ENCODE measurements around the gene LRBA. TPM values are rescaled to one million over a fixed set of nuclear protein-coding genes. Genes with fewer than 3 reads are reported as not detected.
A peak's percentile ranks its signal among the peaks of the same experiment; 100 is the strongest.

Gene LRBA
- total and polyA plus RNA-seq, 9 of the 15 experiments (the other 6 are each of a cell fraction or from before 2014, with no cell fraction given) = 24.2 to 88.7 (median 59.7) TPM

DNA sequence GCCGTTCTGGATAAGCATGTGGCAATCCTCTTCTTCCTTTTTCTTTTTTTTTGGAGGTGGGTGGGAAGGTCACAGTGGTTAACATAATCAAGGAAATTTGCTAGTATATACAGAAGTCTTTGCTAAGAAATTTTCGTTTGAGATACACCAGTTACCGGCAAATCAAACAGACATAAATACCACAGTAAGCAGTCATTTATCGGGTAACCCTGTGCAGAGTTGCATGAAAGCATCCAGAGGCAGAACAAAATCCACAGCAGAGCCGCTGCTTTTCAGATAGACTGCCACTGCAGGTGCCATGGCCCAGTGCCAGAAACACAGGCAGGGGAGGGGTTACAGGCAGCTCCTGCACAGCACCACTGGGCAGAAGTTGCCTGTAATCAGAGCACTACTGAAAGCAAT, 612.2 kb downstream of the LRBA start:
- POLR2A ChIA-PET = no interaction called here
- intact Hi-C loops (cut with micrococcal nuclease) = no loop called here
- DNase-seq (ENCODE audit: extremely low read depth in 1 of 4, low spot score in 3 of 4) = peak in 2 of 4 experiments; percentile 29 to 38

DNA sequence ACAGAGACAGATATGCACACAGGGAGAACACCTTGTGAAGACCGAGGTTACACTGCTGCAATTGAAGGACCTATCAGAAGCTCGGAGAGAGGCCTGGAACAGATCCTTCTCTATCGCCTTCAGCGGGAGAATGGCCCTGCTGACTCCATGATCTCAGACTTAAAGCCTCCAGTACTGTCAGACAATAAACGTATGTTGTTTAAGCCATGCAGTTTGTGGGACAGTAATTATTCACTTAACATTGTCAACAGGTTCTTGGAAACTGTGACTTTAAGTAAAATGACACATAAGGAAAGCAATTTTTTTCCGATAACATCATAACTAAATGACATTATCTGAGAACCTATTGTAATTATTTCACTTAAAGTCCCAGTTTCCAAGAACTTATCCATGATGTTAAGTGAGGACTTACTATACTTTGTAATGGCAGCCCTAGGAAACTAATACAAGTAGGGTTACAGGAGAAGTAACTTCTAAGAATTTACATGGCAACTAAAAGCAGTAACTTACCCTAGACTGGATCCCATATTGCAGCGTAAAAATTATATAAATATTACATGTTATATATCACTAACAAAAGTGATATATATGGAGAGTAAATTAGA, 613.9 kb downstream of the LRBA start:
- BruUV-seq (replicated peaks) = no TSS peak
- no peaks in the 10 kb centered on the region for H4K20me1 ChIP-seq (replicated peaks; ENCODE audit: control insufficient read depth, insufficient read depth, low read length)
- in situ Hi-C loops (cut with MboI) = no loop called here
- no peaks in the 10 kb centered on the region for H3K4me1 ChIP-seq (replicated peaks in 1 of 2; ENCODE audit: control insufficient read depth in 2 of 2, insufficient read depth in 2 of 2, low read length in 2 of 2)
- H3K4me3 ChIP-seq = no peak overlapping the region
- ChIA-PET POLR2A (no interaction called here), CTCF (ENCODE audit: low intra/inter-chr PET ratio) (no interaction called here)
- 81% methylated on average over 6 of the region's 7 CpGs for WGBS (ENCODE audit: insufficient coverage, low coverage, missing lambda C conversion rate)
- no peak overlapping the region for H2AFZ ChIP-seq (ENCODE audit: low read depth, low read length)
- H3K9ac ChIP-seq (ENCODE audit: insufficient read depth in 1 of 2, low read depth in 2 of 2, low read length in 2 of 2) = no peak overlapping the region
- H3K27ac ChIP-seq (ENCODE audit: extremely low read depth, low read depth, low read length) = no peak overlapping the region
- intact Hi-C loops (cut with micrococcal nuclease) = no loop called here
- no peaks in the 10 kb centered on the region for H3K79me2 ChIP-seq (ENCODE audit: control insufficient read depth, insufficient read depth, low read length)
- FAIRE-seq (no peak), ATAC-seq (no peak; the same call in 2 of the 3 replicates), DNase-seq (ENCODE audit: extremely low read depth in 1 of 4, low spot score in 3 of 4) (no peak)
- H3K4me2 ChIP-seq (ENCODE audit: insufficient read depth, low read length) = no peak overlapping the region
- no peaks in the 10 kb centered on the region for H3K36me3 ChIP-seq (ENCODE audit: control insufficient read depth, insufficient read depth, low read length)
- no peaks in the 10 kb centered on the region for H3K9me3 ChIP-seq (replicated peaks; ENCODE audit: control insufficient read depth, insufficient read depth, low read depth, low read length)
- no peaks in the 10 kb centered on the region for H3K9me1 ChIP-seq (ENCODE audit: control insufficient read depth, insufficient read depth, low read length)
- no peaks in the 10 kb centered on the region for H3K27me3 ChIP-seq (ENCODE audit: control insufficient read depth in 2 of 2, insufficient read depth in 2 of 2, low read length in 2 of 2)
- TF ChIP-seq TAL1 (IDR thresholded peaks at IDR 0.05) (no peak), ZNF239 (CRISPR knock-in tag; IDR thresholded peaks at IDR 0.05) (no peak), LEF1 (IDR thresholded peaks at IDR 0.05) (no peak), HDGF (IDR thresholded peaks at IDR 0.05) (no peak), ZNF780A (CRISPR knock-in tag; IDR thresholded peaks at IDR 0.05) (no peak), TCFL5 (CRISPR knock-in tag; conservative IDR thresholded peaks at IDR 0.05) (no peak), ZNF507 (tag; conservative IDR thresholded peaks at IDR 0.05) (no peak)
- TF ChIP-seq, protein P1, sequence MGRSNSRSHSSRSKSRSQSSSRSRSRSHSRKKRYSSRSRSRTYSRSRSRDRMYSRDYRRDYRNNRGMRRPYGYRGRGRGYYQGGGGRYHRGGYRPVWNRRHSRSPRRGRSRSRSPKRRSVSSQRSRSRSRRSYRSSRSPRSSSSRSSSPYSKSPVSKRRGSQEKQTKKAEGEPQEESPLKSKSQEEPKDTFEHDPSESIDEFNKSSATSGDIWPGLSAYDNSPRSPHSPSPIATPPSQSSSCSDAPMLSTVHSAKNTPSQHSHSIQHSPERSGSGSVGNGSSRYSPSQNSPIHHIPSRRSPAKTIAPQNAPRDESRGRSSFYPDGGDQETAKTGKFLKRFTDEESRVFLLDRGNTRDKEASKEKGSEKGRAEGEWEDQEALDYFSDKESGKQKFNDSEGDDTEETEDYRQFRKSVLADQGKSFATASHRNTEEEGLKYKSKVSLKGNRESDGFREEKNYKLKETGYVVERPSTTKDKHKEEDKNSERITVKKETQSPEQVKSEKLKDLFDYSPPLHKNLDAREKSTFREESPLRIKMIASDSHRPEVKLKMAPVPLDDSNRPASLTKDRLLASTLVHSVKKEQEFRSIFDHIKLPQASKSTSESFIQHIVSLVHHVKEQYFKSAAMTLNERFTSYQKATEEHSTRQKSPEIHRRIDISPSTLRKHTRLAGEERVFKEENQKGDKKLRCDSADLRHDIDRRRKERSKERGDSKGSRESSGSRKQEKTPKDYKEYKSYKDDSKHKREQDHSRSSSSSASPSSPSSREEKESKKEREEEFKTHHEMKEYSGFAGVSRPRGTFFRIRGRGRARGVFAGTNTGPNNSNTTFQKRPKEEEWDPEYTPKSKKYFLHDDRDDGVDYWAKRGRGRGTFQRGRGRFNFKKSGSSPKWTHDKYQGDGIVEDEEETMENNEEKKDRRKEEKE (IDR thresholded peaks at IDR 0.05; ENCODE audit: borderline replicate concordance in 1 of 2, control insufficient read depth in 1 of 2, low read depth in 2 of 2, low read length in 1 of 2) = no peak
- TF ChIP-seq, protein P2, sequence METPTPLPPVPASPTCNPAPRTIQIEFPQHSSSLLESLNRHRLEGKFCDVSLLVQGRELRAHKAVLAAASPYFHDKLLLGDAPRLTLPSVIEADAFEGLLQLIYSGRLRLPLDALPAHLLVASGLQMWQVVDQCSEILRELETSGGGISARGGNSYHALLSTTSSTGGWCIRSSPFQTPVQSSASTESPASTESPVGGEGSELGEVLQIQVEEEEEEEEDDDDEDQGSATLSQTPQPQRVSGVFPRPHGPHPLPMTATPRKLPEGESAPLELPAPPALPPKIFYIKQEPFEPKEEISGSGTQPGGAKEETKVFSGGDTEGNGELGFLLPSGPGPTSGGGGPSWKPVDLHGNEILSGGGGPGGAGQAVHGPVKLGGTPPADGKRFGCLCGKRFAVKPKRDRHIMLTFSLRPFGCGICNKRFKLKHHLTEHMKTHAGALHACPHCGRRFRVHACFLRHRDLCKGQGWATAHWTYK (CRISPR knock-in tag; IDR thresholded peaks at IDR 0.05) = no peak

More for the DNA sequence above, 612.2 kb downstream of the LRBA start:
- in situ Hi-C loops (cut with MboI) = no loop called here
- H3K27me3 ChIP-seq (ENCODE audit: control insufficient read depth in 2 of 2, insufficient read depth in 2 of 2, low read length in 2 of 2) = no peaks in the 10 kb centered on the region
- no peak overlapping the region for H3K9ac ChIP-seq (ENCODE audit: insufficient read depth in 1 of 2, low read depth in 2 of 2, low read length in 2 of 2)
- ATAC-seq = peak; percentile 84
- CTCF ChIA-PET (ENCODE audit: low intra/inter-chr PET ratio) = no interaction called here
- BruUV-seq (replicated peaks) = no TSS peak
- no peaks in the 10 kb centered on the region for H4K20me1 ChIP-seq (replicated peaks; ENCODE audit: control insufficient read depth, insufficient read depth, low read length)
- H3K4me3 ChIP-seq = no peak overlapping the region
- TF ChIP-seq NFIC (IDR thresholded peaks at IDR 0.05) = peak; percentile 92
- TF ChIP-seq BHLHE40 (IDR thresholded peaks at IDR 0.05; ENCODE audit: low read length) = 0 out of 2 replicates have a peak, but pooled peaks have one; percentile 20
- TF ChIP-seq, protein P3, sequence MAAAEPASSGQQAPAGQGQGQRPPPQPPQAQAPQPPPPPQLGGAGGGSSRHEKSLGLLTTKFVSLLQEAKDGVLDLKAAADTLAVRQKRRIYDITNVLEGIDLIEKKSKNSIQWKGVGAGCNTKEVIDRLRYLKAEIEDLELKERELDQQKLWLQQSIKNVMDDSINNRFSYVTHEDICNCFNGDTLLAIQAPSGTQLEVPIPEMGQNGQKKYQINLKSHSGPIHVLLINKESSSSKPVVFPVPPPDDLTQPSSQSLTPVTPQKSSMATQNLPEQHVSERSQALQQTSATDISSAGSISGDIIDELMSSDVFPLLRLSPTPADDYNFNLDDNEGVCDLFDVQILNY (CRISPR knock-in tag; IDR thresholded peaks at IDR 0.05) = no peak
- H3K9me1 ChIP-seq (ENCODE audit: control insufficient read depth, insufficient read depth, low read length) = no peaks in the 10 kb centered on the region
- 48% methylated on average over 5 of the region's 5 CpGs for WGBS (ENCODE audit: insufficient coverage, low coverage, missing lambda C conversion rate)
- H3K9me3 ChIP-seq (replicated peaks; ENCODE audit: control insufficient read depth, insufficient read depth, low read depth, low read length) = no peaks in the 10 kb centered on the region
- H3K4me2 ChIP-seq (ENCODE audit: insufficient read depth, low read length) = no peak overlapping the region
- H3K79me2 ChIP-seq (ENCODE audit: control insufficient read depth, insufficient read depth, low read length) = no peaks in the 10 kb centered on the region
- no peak overlapping the region for H2AFZ ChIP-seq (ENCODE audit: low read depth, low read length)
- no peaks in the 10 kb centered on the region for H3K4me1 ChIP-seq (replicated peaks in 1 of 2; ENCODE audit: control insufficient read depth in 2 of 2, insufficient read depth in 2 of 2, low read length in 2 of 2)
- H3K36me3 ChIP-seq (ENCODE audit: control insufficient read depth, insufficient read depth, low read length) = no peaks in the 10 kb centered on the region
- no peak overlapping the region for H3K27ac ChIP-seq (ENCODE audit: extremely low read depth, low read depth, low read length)
- peak; percentile 6 for FAIRE-seq

All from K562 (cell line).